Ureter (tissue), 1 donor: ENCODE data around the gene NEK2. TPM values are rescaled to one million over a fixed set of nuclear protein-coding genes. Genes with fewer than 3 reads are reported as not detected.
"Not testable (repeated sequence)": the region's sequence is repeated elsewhere in the genome, so short reads cannot be mapped to it uniquely, and the experiment has no call there.

Experiments used
- DNase-seq: peaks from one replicate; pipeline ENCODE4 v3.0.0-alpha.2; 2020; ENCODE audit warnings: low spot score
- total RNA-seq: library from RNA; stranded (reverse); gene quantifications from one replicate; pipeline ENCODE4 v1.2.4, GENCODE V29; 2023
- donor health status: DM: yes; HTN: yes; CAD: no.

NEK2 gene
- total RNA-seq, 1 donor from 2014 or later, result not detected

GRCh38 chr1:211650904-211651303 is 24.5 kb downstream of the NEK2 start:
- DNase-seq, result no peak

- no peak for DNase-seq
Measured at GRCh38 chr1:211648980-211649934, 26.2 kb downstream of the NEK2 start.

DNA sequence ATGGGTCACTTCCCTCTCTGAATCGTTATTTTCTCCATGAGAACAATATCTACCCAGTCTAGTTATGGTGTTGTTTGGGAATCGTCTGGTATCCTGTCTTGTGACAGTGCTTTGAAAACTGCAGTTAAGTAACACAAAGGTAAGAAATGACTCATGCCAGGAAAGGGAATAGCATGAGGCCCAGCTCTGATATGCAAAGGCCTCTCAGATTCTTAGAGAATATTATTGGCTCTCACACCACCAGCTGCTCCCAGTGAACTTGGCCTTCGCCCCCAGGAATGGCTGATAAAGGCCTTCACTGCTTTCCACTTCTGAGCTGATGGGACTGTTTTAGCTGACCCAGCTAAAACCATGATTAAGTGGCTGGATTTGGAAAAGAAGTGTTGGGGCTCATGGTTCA is 27.1 kb downstream of the NEK2 start:
- DNase-seq, result no peak

GRCh38 chr1:211647711-211648121 is 27.7 kb downstream of the NEK2 start:
- DNase-seq, result no peak

- no peak for DNase-seq
Measured at GRCh38 chr1:211646566-211646965, 28.9 kb downstream of the NEK2 start.

GRCh38 chr1:211645601-211646000 is 29.8 kb downstream of the NEK2 start:
- not testable (repeated sequence) for DNase-seq

GRCh38 chr1:211644653-211645052 is 30.8 kb downstream of the NEK2 start:
- DNase-seq, result no peak

DNA sequence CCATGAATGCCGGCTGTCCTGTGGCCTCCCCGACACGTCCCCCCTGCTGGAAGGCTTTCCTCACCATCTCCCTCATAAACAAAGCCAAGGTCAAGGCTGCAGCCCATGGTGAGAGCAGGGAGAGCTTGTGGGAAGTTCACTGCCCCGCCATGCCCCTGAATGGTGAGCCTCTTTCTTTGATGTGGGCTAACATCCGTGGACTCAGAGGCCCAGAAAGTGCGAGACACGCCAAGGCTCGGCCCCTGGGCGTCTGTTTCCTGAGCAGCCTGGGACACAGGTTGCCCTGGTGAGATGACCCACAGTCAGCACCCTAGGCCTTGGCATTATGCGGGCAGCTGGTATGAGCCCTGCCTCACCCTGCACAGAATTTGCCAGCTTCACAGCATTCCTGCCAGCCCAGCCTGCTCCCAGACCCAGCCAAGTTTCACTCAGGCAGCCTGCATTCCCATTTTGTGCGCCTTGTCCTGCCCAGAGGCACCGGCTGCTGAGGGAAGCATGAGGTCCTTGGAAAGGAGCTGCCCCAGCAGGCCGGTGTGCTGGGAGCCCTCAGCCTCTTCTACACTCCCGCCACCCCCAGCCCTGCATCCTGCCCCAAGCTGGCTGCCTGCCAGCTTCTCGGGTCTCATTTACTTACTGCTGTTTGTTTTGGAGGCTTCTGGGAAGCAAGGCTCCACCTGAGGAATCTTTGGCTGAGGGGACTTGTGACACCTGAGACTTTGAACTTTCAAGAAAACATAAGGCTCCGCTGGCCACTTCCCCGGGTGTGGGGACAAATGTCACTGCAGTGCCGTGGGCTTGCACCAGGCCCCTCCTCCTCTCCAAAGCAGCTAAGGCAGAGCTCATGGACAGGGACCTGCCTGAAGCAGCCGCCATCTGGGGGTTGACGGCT is 31.9 kb downstream of the NEK2 start:
- no peak for DNase-seq

DNA sequence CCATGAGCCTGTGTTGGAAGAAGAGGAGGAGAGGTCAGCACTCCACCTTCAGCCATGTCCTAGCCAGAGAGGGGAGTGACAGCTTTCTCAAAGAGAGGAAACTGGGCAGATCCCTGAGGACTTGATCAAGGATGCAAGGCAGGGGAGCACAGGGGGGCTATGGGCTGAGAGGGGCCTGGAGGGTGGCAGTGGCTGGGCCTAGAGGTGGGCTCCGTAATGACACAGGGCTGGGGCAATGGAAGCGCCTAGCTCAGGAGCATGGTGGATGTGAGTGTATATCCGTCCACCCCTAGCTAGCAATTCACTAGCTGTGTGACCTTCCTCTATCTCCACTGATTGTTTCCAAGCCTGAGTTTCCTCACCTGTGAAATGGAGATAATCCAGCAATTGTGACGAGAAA is 32.6 kb downstream of the NEK2 start:
- peak; percentile 39 for DNase-seq

DNA sequence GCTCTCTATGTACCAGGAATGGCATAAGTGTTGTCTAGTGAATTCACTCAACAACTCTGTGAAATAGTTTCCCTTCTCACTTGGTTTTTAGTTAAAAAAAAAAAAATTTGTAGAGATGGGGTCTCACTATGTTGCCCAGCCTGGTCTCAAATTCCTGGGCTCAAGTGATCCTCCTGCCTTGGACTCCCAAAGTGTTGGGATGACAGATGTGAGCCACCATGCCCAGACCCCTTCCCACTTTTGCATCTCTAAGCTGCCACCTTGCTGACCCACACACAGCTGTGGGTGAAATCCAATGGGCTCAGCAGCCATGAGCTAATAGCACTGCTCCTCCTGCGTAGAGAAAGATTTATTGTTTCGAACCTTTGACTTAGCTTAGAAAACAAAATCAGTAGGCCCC is 33.5 kb downstream of the NEK2 start:
- DNase-seq, result peak; percentile 5

- DNase-seq, result peak; percentile 1
Measured at GRCh38 chr1:211641044-211641800, 34.2 kb downstream of the NEK2 start.

DNA sequence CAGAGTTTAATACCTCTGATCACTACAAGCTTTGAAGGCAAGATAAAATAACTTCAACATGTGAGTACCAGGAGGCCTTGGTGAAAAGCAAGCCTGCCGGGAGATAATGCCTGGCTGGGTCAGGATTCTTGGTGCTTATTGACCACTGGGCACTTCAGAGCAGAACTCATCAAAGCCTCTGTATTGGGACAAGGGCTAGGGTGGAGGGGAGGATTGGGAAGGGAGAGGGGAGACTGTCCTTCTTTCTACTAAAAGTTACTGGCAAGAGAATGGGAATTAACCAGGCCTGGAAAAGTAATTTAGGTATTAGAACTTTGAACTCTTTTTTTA is 35.2 kb downstream of the NEK2 start:
- no peak for DNase-seq

DNA sequence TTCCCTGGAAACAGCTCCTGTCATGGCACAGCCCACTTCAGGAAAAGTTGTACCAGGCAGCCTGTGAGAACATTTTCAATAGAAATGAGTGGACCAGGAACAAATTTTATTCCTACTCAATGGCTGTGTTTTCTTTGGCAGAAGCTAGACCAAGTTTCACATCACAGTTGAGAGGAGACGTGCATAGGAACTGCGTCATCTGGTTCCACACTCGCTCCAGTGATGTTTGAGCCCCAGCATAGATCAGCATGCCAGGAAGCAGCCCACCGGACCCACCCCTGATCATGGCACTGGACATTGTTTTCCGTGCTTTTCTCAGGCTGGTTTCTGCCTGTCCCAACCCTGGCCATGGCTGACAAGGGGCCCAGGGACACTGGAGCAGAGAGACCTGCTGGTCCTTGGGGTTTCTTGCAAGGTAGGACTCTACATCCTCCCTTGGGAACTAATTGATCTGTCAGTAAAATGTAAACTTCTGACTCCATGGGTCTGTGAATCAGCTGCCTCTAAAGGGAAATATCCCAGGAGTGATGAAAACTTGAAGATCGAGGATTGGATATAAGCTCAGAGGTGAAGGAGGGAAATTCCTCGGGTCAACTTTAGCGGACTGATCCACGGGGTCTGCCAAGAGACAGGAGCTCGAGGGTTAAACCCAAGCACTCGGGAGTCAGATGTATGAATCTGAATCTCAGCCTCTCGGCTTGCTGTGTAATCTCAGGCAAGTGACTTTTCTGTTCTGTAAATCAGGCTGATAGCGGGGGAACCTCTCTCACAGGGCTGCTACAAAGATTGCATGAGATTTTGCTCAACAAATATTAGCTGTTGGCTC is 35.7 kb downstream of the NEK2 start:
- no peak for DNase-seq

GRCh38 chr1:211638689-211639101 is 36.7 kb downstream of the NEK2 start:
- DNase-seq, result no peak

DNA sequence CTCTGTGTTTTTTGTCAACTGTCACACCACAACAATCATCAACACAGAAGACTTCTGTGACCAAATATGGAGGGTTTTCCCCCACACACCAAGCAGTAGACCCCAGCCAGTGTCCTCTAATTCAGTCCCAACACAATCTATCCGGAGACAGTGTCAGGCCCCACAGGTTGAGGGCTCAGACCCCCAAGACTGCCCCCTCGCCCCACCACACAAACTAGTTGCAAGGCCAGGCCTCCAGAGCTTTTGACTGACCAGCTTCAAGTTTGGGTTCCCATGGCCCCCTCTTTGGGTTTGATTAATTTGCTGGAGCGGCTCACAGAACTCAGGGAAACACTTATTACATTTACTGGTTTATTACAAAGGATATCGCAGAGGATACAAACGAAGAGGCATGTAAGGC is 37.2 kb downstream of the NEK2 start:
- DNase-seq, result no peak

- DNase-seq, result no peak
Measured at GRCh38 chr1:211637066-211637465, 38.4 kb downstream of the NEK2 start.

DNA sequence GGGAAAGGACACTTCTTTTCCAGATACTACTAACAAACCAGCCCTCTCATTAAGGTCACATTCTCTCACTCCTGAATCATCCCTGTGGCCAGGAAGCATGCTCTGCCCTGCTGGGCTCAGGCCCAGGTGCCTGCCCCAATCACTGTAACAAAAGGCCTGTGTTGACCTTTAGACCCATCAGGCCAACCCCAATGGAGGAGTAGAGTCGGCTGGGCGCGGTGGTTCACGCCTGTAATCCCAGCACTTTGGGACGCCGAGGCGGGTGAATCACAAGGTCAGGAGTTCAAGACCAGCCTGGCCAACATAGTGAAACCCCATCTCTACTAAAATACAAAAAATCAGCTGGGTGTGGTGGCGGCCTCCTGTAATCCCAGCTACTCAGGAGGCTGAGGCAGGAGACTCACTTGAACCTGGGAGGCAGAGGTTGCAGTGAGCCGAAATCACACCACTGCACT is 38.8 kb downstream of the NEK2 start:
- DNase-seq, result not testable (repeated sequence)

DNA sequence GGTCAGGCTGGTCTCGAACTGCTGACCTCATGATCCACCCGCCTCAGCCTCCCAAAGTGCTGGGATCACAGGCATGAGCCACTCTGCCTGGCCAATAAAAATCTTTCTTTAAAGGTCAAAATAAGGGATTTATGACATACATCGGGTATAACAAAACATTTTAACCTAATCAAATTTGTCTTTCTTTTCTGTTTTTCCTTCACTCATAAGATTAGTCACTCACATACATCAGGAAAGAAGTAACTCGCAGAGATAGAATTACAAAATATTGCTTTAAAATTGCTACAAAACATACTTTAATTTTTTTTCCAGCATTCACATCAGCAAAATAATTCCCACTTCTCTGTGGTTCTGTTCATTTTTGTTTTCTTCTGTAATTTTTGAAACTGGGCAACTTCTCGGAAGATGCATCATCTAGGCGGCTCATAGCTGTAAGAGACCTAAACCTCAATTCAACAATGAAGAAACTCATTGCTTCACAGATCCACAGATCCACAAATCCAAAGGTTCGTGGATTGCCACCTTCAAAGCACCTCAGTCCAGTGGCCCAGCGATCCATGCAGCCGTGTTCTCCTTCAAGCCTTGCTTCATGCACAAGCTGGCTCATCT is 39.7 kb downstream of the NEK2 start:
- DNase-seq, result no peak

GRCh38 chr1:211634931-211635330 is 40.5 kb downstream of the NEK2 start:
- DNase-seq, result no peak

GRCh38 chr1:211634461-211634860 is 41.0 kb downstream of the NEK2 start:
- DNase-seq, result no peak

DNA sequence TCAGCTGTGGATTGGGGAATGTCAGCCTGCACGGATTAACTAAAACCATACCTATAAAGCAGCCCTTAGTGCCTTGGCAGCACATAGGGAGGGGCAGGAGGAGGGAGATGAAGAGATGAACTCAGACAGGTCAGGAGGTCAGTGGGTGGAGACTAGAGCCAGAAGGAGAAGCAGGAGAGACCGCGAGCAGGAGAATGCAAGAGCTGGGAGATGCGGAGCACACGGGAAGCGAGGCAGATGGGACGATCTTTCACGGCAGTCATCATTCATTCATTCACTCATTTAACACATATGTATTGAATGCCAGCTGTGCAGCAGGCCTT is 41.9 kb downstream of the NEK2 start:
- DNase-seq, result no peak
